Prostate gland (tissue), 2 donors: Measurements from ENCODE around the gene AUTS2. TPM values are rescaled to one million over a fixed set of nuclear protein-coding genes. Genes with fewer than 3 reads are reported as not detected.
A peak's percentile ranks its signal among the peaks of the same experiment; 100 is the strongest.

Experiments used
- DNase-seq: peaks from one replicate; pipeline ENCODE4 v3.0.0-alpha.2; 2019; ENCODE audit warnings: low spot score
- H3K27ac ChIP-seq, 2 donors: fragments of 200-600 bp; sonication (generic); 2 replicates each; pipeline ENCODE4 v1.5.1; 2017 to 2019
- H3K27me3 ChIP-seq: fragments of 200-600 bp; sonication (generic); replicated peaks from 2 replicates; pipeline ENCODE4 v1.5.1; 2019; ENCODE audit not compliant: insufficient read depth
- H3K36me3 ChIP-seq, 2 donors: fragments of 200-600 bp; sonication (generic); 1 replicate in 1 of 2; 2 replicates in 1 of 2; pipeline versions ENCODE4 v1.5.1 to v1.8.1; 2017 to 2019
- H3K4me1 ChIP-seq: fragments of 200-600 bp; sonication (generic); replicated peaks from 2 replicates; pipeline ENCODE4 v1.5.1; 2019
- H3K4me3 ChIP-seq, 2 donors: fragments of 200-600 bp; sonication (generic); 2 replicates each; pipeline ENCODE4 v1.5.1; 2017 to 2019
- H3K9me3 ChIP-seq: fragments of 200-600 bp; sonication (generic); 2 replicates; pipeline ENCODE4 v1.5.1; 2017
- CTCF ChIP-seq, 4 experiments: fragments of 200-600 bp in 2 of 4; fragments of 450-650 bp in 2 of 4; sonication (generic) in 2 of 4; IDR thresholded peaks; 1 replicate in 3 of 4; 2 replicates in 1 of 4; pipeline ENCODE4 v1.5.1; 2016 to 2019; ENCODE audit warnings: antibody characterized with exemption in 4 of 4, mild to moderate bottlenecking in 2 of 4, moderate library complexity in 2 of 4
- POLR2A ChIP-seq: fragments of 450-650 bp; IDR thresholded peaks from one replicate; pipeline ENCODE4 v1.6.1; 2016; ENCODE audit warnings: antibody characterized with exemption, mild to moderate bottlenecking
- POLR2AphosphoS5 ChIP-seq: sonication (generic); formaldehyde crosslinking; IDR thresholded peaks from one replicate; pipeline ENCODE4 v1.6.1; 2017; ENCODE audit warnings: antibody characterized with exemption
- WGBS: methylation state at CpG from one replicate; pipeline ENCODE4 v1.1.5; 2018; 5-methylcytosine and 5-hydroxymethylcytosine counted together
- intact Hi-C: fragments of 100-400 bp; cut with DNase I; formaldehyde crosslinking; loops from one replicate; pipeline ENCODE4 v1.14.2; 2022
- total RNA-seq, 2 donors: library from RNA; depleted of rRNA; stranded (reverse); fragments of >200 nt; gene quantifications; one replicate each; pipeline ENCODE4 v1.1.0, GENCODE V29; 2016

Gene AUTS2
- total RNA-seq, 2 donors from 2014 or later, result 25.0 to 55.2 TPM

GRCh38 chr7:69564454-69565417, 33.5 kb upstream of the AUTS2 start:
- WGBS, result 46% methylated on average over 7 of the region's 7 CpGs
- H3K36me3 ChIP-seq, result no peaks in the 10 kb centered on the region
- no peak overlapping the region for H3K27ac ChIP-seq
- no peaks in the 10 kb centered on the region for H3K4me1 ChIP-seq
- intact Hi-C loops, result no loop called here
- DNase-seq, result peak; percentile 4
- H3K9me3 ChIP-seq, result no peaks in the 10 kb centered on the region
- no peak for TF ChIP-seq CTCF (IDR thresholded peaks at IDR 0.05)
- TF ChIP-seq POLR2A, result no peak
- TF ChIP-seq POLR2AphosphoS5, result no peak
- no peaks in the 10 kb centered on the region for H3K27me3 ChIP-seq
- H3K4me3 ChIP-seq, result no peak overlapping the region

GRCh38 chr7:69567800-69568199, 30.5 kb upstream of the AUTS2 start:
- Histone ChIP-seq H3K27me3 (no peaks in the 10 kb centered on the region), H3K9me3 (no peaks in the 10 kb centered on the region), H3K27ac (no peak overlapping the region), H3K4me1 (no peaks in the 10 kb centered on the region), H3K36me3 (no peaks in the 10 kb centered on the region), H3K4me3 (no peak overlapping the region)
- no peak for TF ChIP-seq POLR2AphosphoS5
- no peak for TF ChIP-seq CTCF (IDR thresholded peaks at IDR 0.05)
- TF ChIP-seq POLR2A, result no peak
- DNase-seq, result no peak
- intact Hi-C loops, result no loop called here
- 71% methylated on average over 2 of the region's 2 CpGs for WGBS

GRCh38 chr7:69568266-69568665, 30.0 kb upstream of the AUTS2 start:
- no peaks in the 10 kb centered on the region for H3K9me3 ChIP-seq
- TF ChIP-seq CTCF (IDR thresholded peaks at IDR 0.05) (no peak), POLR2A (no peak), POLR2AphosphoS5 (no peak)
- no peaks in the 10 kb centered on the region for H3K36me3 ChIP-seq
- H3K4me3 ChIP-seq, result no peak overlapping the region
- H3K4me1 ChIP-seq, result no peaks in the 10 kb centered on the region
- H3K27ac ChIP-seq, result no peak overlapping the region
- 42% methylated on average over 6 of the region's 6 CpGs for WGBS
- no peak for DNase-seq
- no peaks in the 10 kb centered on the region for H3K27me3 ChIP-seq
- intact Hi-C loops, result no loop called here

- H3K4me3 ChIP-seq, result no peak overlapping the region
- no peaks in the 10 kb centered on the region for H3K36me3 ChIP-seq
- no peak overlapping the region for H3K27ac ChIP-seq
- WGBS, result 87% methylated on average over 4 of the region's 4 CpGs
- H3K9me3 ChIP-seq, result no peaks in the 10 kb centered on the region
- no peaks in the 10 kb centered on the region for H3K27me3 ChIP-seq
- no peak for DNase-seq
- intact Hi-C loops, result no loop called here
- no peaks in the 10 kb centered on the region for H3K4me1 ChIP-seq
- TF ChIP-seq POLR2AphosphoS5, result no peak
- TF ChIP-seq CTCF (IDR thresholded peaks at IDR 0.05), result no peak
- TF ChIP-seq POLR2A, result no peak
Measured at GRCh38 chr7:69575651-69576050, 22.6 kb upstream of the AUTS2 start.

- H3K27me3 ChIP-seq, result no peaks in the 10 kb centered on the region
Measured at GRCh38 chr7:69577221-69577620, 21.1 kb upstream of the AUTS2 start.

More at GRCh38 chr7:69577221-69577620, 21.1 kb upstream of the AUTS2 start:
- H3K27ac ChIP-seq, result no peak overlapping the region
- no peak for DNase-seq
- no peak overlapping the region for H3K4me3 ChIP-seq
- H3K4me1 ChIP-seq, result no peaks in the 10 kb centered on the region
- H3K36me3 ChIP-seq, result no peaks in the 10 kb centered on the region
- intact Hi-C loops, result no loop called here
- TF ChIP-seq POLR2A (no peak), POLR2AphosphoS5 (no peak), CTCF (IDR thresholded peaks at IDR 0.05) (no peak)
- no peaks in the 10 kb centered on the region for H3K9me3 ChIP-seq
